ENCODE measurements around the gene PDE4B.

GRCh38 chr1:66351478-66351877 is 558.8 kb downstream of the PDE4B start:
- no peak for TF ChIP-seq HIVEP1 (CRISPR knock-in tag; IDR thresholded peaks at IDR 0.05)
- TF ChIP-seq ATF2 (CRISPR knock-in tag; IDR thresholded peaks at IDR 0.05), result no peak
- TF ChIP-seq, protein P1, sequence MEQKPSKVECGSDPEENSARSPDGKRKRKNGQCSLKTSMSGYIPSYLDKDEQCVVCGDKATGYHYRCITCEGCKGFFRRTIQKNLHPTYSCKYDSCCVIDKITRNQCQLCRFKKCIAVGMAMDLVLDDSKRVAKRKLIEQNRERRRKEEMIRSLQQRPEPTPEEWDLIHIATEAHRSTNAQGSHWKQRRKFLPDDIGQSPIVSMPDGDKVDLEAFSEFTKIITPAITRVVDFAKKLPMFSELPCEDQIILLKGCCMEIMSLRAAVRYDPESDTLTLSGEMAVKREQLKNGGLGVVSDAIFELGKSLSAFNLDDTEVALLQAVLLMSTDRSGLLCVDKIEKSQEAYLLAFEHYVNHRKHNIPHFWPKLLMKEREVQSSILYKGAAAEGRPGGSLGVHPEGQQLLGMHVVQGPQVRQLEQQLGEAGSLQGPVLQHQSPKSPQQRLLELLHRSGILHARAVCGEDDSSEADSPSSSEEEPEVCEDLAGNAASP (CRISPR knock-in tag; IDR thresholded peaks at IDR 0.05; ENCODE audit: borderline replicate concordance), result no peak
- no peak for TF ChIP-seq NFYB (CRISPR knock-in tag; IDR thresholded peaks at IDR 0.05)

All from HepG2 (cell line).